Activated naive CD4-positive, alpha-beta T cell treated with anti-CD3 and anti-CD28 coated beads, Interleukin-2, amount 10 ng/mL, durations not matched to agents 7 days and 5 days (primary cell): ENCODE results near the gene NFATC3.

Experiments
- CTCF ChIA-PET: fragments of 350-600 bp; sonication (Branson Sonifier 250); formaldehyde crosslinking; loops from one replicate; lab custom pipeline; 2021; ENCODE audit warnings: antibody characterized with exemption; lab: Charles Lee
- DNase-seq: peaks from one replicate; pipeline ENCODE4 v3.0.0-alpha.2; 2020
- H3K27ac Mint-ChIP-seq: one replicate; pipeline ENCODE4 v1.8.0; 2021; ENCODE audit warnings: mild to moderate bottlenecking, moderate library complexity, mixed read lengths
- H3K27me3 Mint-ChIP-seq: one replicate; pipeline ENCODE4 v1.8.0; 2021; ENCODE audit warnings: mild to moderate bottlenecking, mixed read lengths
- H3K36me3 Mint-ChIP-seq: one replicate; pipeline ENCODE4 v1.8.0; 2021; ENCODE audit warnings: mixed read lengths
- H3K4me1 Mint-ChIP-seq: one replicate; pipeline ENCODE4 v1.8.0; 2021; ENCODE audit warnings: mixed read lengths
- H3K4me3 Mint-ChIP-seq: one replicate; pipeline ENCODE4 v1.8.0; 2021; ENCODE audit warnings: mild to moderate bottlenecking, moderate library complexity, mixed read lengths
- H3K9me3 Mint-ChIP-seq: one replicate; pipeline ENCODE4 v1.8.0; 2021; ENCODE audit warnings: mixed read lengths

The NFATC3 gene

GRCh38 chr16:68273459-68273858 lies 188.3 kb downstream of the NFATC3 start:
- no peaks in the 10 kb centered on the region for H3K27me3 Mint-ChIP-seq
- H3K27ac Mint-ChIP-seq, result peak overlapping the region; percentile 91
- no peaks in the 10 kb centered on the region for H3K9me3 Mint-ChIP-seq
- peak overlapping the region; percentile 55 for H3K4me3 Mint-ChIP-seq
- peaks cover 66% of the 10 kb centered on the region for H3K36me3 Mint-ChIP-seq
- no peak for DNase-seq
- CTCF ChIA-PET, result interaction anchor here (1.0 to 4.2 kb wide), 8 partner anchors 10 to 248 kb away, joined by 3 to 30 read pairs (median 6); partner anchors contain the start of genes PRMT7, SLC7A6 and SLC7A6OS
- peaks cover 83% of the 10 kb centered on the region for H3K4me1 Mint-ChIP-seq

- DNase-seq, result no peak
- H3K27ac Mint-ChIP-seq, result peak overlapping the region; percentile 91
- no peaks in the 10 kb centered on the region for H3K9me3 Mint-ChIP-seq
- H3K4me3 Mint-ChIP-seq, result no peak overlapping the region
- peaks cover 65% of the 10 kb centered on the region for H3K36me3 Mint-ChIP-seq
- CTCF ChIA-PET, result interaction anchor here (1.8 to 4.0 kb wide), 3 partner anchors 10 to 16 kb away, joined by 8 to 21 read pairs (median 9); partner anchors contain the start of gene SLC7A6
- H3K27me3 Mint-ChIP-seq, result no peaks in the 10 kb centered on the region
- H3K4me1 Mint-ChIP-seq, result peaks cover 80% of the 10 kb centered on the region
These were observed 188.7 kb downstream of the NFATC3 start for GRCh38 chr16:68273896-68274295.

GRCh38 chr16:68274441-68274840 lies 189.3 kb downstream of the NFATC3 start:
- CTCF ChIA-PET, result interaction anchor here (1.8 to 4.0 kb wide), 4 partner anchors 11 to 15 kb away, joined by 8 to 21 read pairs (median 11); partner anchors contain the start of gene SLC7A6
- H3K27ac Mint-ChIP-seq, result peak overlapping the region; percentile 91
- no peak for DNase-seq
- no peaks in the 10 kb centered on the region for H3K9me3 Mint-ChIP-seq
- peaks cover 63% of the 10 kb centered on the region for H3K36me3 Mint-ChIP-seq
- H3K27me3 Mint-ChIP-seq, result no peaks in the 10 kb centered on the region
- H3K4me1 Mint-ChIP-seq, result peaks cover 80% of the 10 kb centered on the region
- peak overlapping the region; percentile 18 for H3K4me3 Mint-ChIP-seq

GRCh38 chr16:68275611-68276191 lies 190.5 kb downstream of the NFATC3 start:
- CTCF ChIA-PET, result interaction anchor here (1.0 to 4.0 kb wide), 7 partner anchors 10 to 53 kb away, joined by 3 to 21 read pairs (median 5); partner anchors contain the start of genes PRMT7, SLC7A6 and SLC7A6OS
- Mint-ChIP-seq H3K36me3 (peaks cover 61% of the 10 kb centered on the region), H3K4me3 (peak overlapping the region; percentile 39), H3K9me3 (no peaks in the 10 kb centered on the region), H3K4me1 (peaks cover 77% of the 10 kb centered on the region), H3K27ac (peak overlapping the region; percentile 91), H3K27me3 (no peaks in the 10 kb centered on the region)
- DNase-seq, result peak; percentile 69

- Mint-ChIP-seq H3K4me3 (peak overlapping the region; percentile 39), H3K27ac (peak overlapping the region; percentile 91), H3K9me3 (no peaks in the 10 kb centered on the region), H3K36me3 (peaks cover 61% of the 10 kb centered on the region), H3K4me1 (peaks cover 78% of the 10 kb centered on the region), H3K27me3 (no peaks in the 10 kb centered on the region)
- CTCF ChIA-PET, result interaction anchor here (1.0 to 4.0 kb wide), 7 partner anchors 9 to 52 kb away, joined by 3 to 21 read pairs (median 5); partner anchors contain the start of genes PRMT7, SLC7A6 and SLC7A6OS
- no peak for DNase-seq
These were observed 191.1 kb downstream of the NFATC3 start for GRCh38 chr16:68276223-68276622.
